HEK293 (cell line): ENCODE data around the gene NOS1.
A peak's percentile ranks its signal among the peaks of the same experiment; 100 is the strongest.
"Not testable (repeated sequence)": the region's sequence is repeated elsewhere in the genome, so short reads cannot be mapped to it uniquely, and the experiment has no call there.

Source experiments
- CTCF ChIA-PET: fragments of 350-600 bp; formaldehyde crosslinking; extraction: SDS; loops from one replicate; lab custom pipeline; 2021; ENCODE audit warnings: antibody characterized with exemption; lab: Yijun Ruan, JAX
- POLR2A ChIA-PET: fragments of 300-600 bp; formaldehyde crosslinking; extraction: SDS; loops from one replicate; lab custom pipeline; 2020; ENCODE audit warnings: antibody characterized with exemption, inconsistent platforms; lab: Yijun Ruan, JAX
- H3K27ac ChIP-seq: fragments of 200-500 bp; sonication (Bioruptor generic); 2 replicates; pipeline ENCODE4 v1.5.1; 2014; ENCODE audit warnings: low read depth, low read length, control low read depth, inconsistent platforms; ENCODE audit errors: extremely low read depth
- H3K36me3 ChIP-seq, 2 experiments: fragments of 200-500 bp in 1 of 2; sonication (Bioruptor generic) in 1 of 2; 1 replicate in 1 of 2; 2 replicates in 1 of 2; pipeline ENCODE4 v1.5.1; 2014 to 2017; ENCODE audit warnings: inconsistent platforms in 2 of 2, low read length in 2 of 2; ENCODE audit not compliant: control insufficient read depth in 2 of 2, insufficient read depth in 1 of 2
- H3K4me1 ChIP-seq: fragments of 200-500 bp; sonication (Bioruptor generic); 2 replicates; pipeline ENCODE4 v1.5.1; 2014; ENCODE audit warnings: mild to moderate bottlenecking, low read length, inconsistent platforms; ENCODE audit not compliant: control insufficient read depth, insufficient read depth
- H3K4me3 ChIP-seq: 2 replicates; pipeline ENCODE4 v1.5.1; 2011; ENCODE audit warnings: low read depth, mild to moderate bottlenecking, control low read depth, low read length, moderate library complexity
- H3K9me3 ChIP-seq: fragments of 200-500 bp; sonication (Bioruptor generic); 2 replicates; pipeline ENCODE4 v1.5.1; 2014; ENCODE audit warnings: low read depth, low read length, inconsistent platforms; ENCODE audit not compliant: control insufficient read depth, insufficient read depth
- KLF10 ChIP-seq: fragments of 450-650 bp; IDR thresholded peaks from 2 replicates; pipeline ENCODE4 v1.5.1; 2018; ENCODE audit warnings: missing biosample characterization, mild to moderate bottlenecking, missing genetic modification characterization
- KLF7 ChIP-seq: fragments of 450-650 bp; formaldehyde crosslinking; IDR thresholded peaks from 2 replicates; pipeline ENCODE4 v1.5.1; 2016; ENCODE audit warnings: missing biosample characterization, missing genetic modification characterization, borderline replicate concordance
- RBAK ChIP-seq: fragments of 450-650 bp; formaldehyde crosslinking; IDR thresholded peaks from 2 replicates; pipeline ENCODE4 v1.5.1; 2016; ENCODE audit warnings: missing biosample characterization, missing genetic modification characterization
- SP3 ChIP-seq: fragments of 450-650 bp; formaldehyde crosslinking; IDR thresholded peaks from 2 replicates; pipeline ENCODE4 v1.5.1; 2016; ENCODE audit warnings: missing biosample characterization, missing genetic modification characterization
- WT1 ChIP-seq: fragments of 450-650 bp; formaldehyde crosslinking; IDR thresholded peaks from 2 replicates; pipeline ENCODE4 v1.5.1; 2016; ENCODE audit warnings: missing biosample characterization, missing genetic modification characterization
- ZFHX2 ChIP-seq: fragments of 450-650 bp; formaldehyde crosslinking; conservative IDR thresholded peaks from 2 replicates; pipeline ENCODE4 v1.5.1; 2016; ENCODE audit warnings: missing biosample characterization, missing genetic modification characterization
- ZFP37 ChIP-seq: fragments of 450-650 bp; formaldehyde crosslinking; IDR thresholded peaks from 2 replicates; pipeline ENCODE4 v1.5.1; 2016; ENCODE audit warnings: missing biosample characterization, missing genetic modification characterization
- ZNF140 ChIP-seq: fragments of 450-650 bp; formaldehyde crosslinking; IDR thresholded peaks from 2 replicates; pipeline ENCODE4 v1.5.1; 2016; ENCODE audit warnings: missing biosample characterization, missing genetic modification characterization
- ZNF169 ChIP-seq: fragments of 450-650 bp; formaldehyde crosslinking; IDR thresholded peaks from 2 replicates; pipeline ENCODE4 v1.5.1; 2016; ENCODE audit warnings: missing biosample characterization, missing genetic modification characterization
- ZNF239 ChIP-seq: fragments of 450-650 bp; formaldehyde crosslinking; IDR thresholded peaks from 2 replicates; pipeline ENCODE4 v1.5.1; 2016; ENCODE audit warnings: missing biosample characterization, missing genetic modification characterization
- ZNF354C ChIP-seq: fragments of 450-650 bp; formaldehyde crosslinking; IDR thresholded peaks from 2 replicates; pipeline ENCODE4 v1.5.1; 2016; ENCODE audit warnings: missing biosample characterization, missing genetic modification characterization, low read depth, borderline replicate concordance
- ZNF394 ChIP-seq: fragments of 450-650 bp; formaldehyde crosslinking; IDR thresholded peaks from 2 replicates; pipeline ENCODE4 v1.5.1; 2016; ENCODE audit warnings: missing biosample characterization, missing genetic modification characterization, mild to moderate bottlenecking, moderate library complexity, borderline replicate concordance
- ZNF426 ChIP-seq: fragments of 450-650 bp; formaldehyde crosslinking; IDR thresholded peaks from 2 replicates; pipeline ENCODE4 v1.5.1; 2017; ENCODE audit warnings: missing biosample characterization, missing genetic modification characterization, mild to moderate bottlenecking, inconsistent platforms, moderate library complexity
- ZNF433 ChIP-seq: fragments of 450-650 bp; formaldehyde crosslinking; IDR thresholded peaks from 2 replicates; pipeline ENCODE4 v1.5.1; 2016; ENCODE audit warnings: missing biosample characterization, missing genetic modification characterization, low read depth
- ZNF501 ChIP-seq: fragments of 450-650 bp; formaldehyde crosslinking; IDR thresholded peaks from 2 replicates; pipeline ENCODE4 v1.5.1; 2016; ENCODE audit warnings: missing biosample characterization, missing genetic modification characterization
- ZNF544 ChIP-seq: fragments of 450-650 bp; formaldehyde crosslinking; IDR thresholded peaks from 2 replicates; pipeline ENCODE4 v1.5.0; 2017; ENCODE audit warnings: missing biosample characterization, missing genetic modification characterization
- ZNF585B ChIP-seq: fragments of 450-650 bp; formaldehyde crosslinking; IDR thresholded peaks from 2 replicates; pipeline ENCODE4 v1.5.1; 2016; ENCODE audit warnings: missing biosample characterization, missing genetic modification characterization
- ZNF629 ChIP-seq: fragments of 450-650 bp; formaldehyde crosslinking; IDR thresholded peaks from 2 replicates; pipeline ENCODE4 v1.5.1; 2017; ENCODE audit warnings: missing biosample characterization, missing genetic modification characterization
- ZNF664 ChIP-seq: fragments of 450-650 bp; formaldehyde crosslinking; IDR thresholded peaks from 2 replicates; pipeline ENCODE4 v1.5.1; 2016; ENCODE audit warnings: missing biosample characterization, missing genetic modification characterization
- ZSCAN16 ChIP-seq: fragments of 450-650 bp; formaldehyde crosslinking; IDR thresholded peaks from 2 replicates; pipeline ENCODE4 v1.5.1; 2016; ENCODE audit warnings: missing biosample characterization, missing genetic modification characterization
- TF ChIP-seq, protein P1 (sequence below): fragments of 450-650 bp; formaldehyde crosslinking; IDR thresholded peaks from 2 replicates; pipeline ENCODE4 v1.5.1; 2016; ENCODE audit warnings: missing biosample characterization, missing genetic modification characterization
- TF ChIP-seq, protein P2 (sequence below): fragments of 450-650 bp; formaldehyde crosslinking; conservative IDR thresholded peaks from 2 replicates; pipeline ENCODE4 v1.5.1; 2016; ENCODE audit warnings: low read depth, missing biosample characterization, missing genetic modification characterization

The NOS1 gene

DNA sequence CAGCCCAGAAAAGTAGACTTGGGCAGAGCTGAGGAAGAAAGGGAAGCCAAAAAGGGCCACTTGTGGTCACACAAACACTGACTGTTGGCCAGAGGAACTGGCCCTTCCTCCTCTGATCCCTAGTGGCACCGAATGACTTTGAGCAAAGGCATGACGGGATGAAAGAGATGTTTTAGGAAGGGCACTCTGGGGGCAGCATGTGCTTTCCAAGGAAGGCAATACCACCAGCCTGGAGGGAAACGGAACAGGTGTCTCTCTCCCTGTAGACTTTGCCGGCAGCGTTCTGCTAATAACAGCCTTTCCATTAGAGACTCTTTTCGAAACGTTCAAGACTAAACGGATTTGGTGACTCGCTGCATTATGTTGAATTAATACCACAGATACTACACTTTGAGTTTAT, 158.9 kb downstream of the NOS1 start:
- Histone ChIP-seq H3K4me1 (no peaks in the 10 kb centered on the region), H3K4me3 (no peak overlapping the region), H3K9me3 (no peaks in the 10 kb centered on the region), H3K36me3 (no peaks in the 10 kb centered on the region), H3K27ac (no peak overlapping the region)
- TF ChIP-seq ZNF140 (tag by site-specific recombination) (no peak), ZNF585B (tag by site-specific recombination) (no peak), ZNF239 (no peak), ZNF169 (no peak), WT1 (tag by site-specific recombination) (no peak), ZNF544 (no peak)
- POLR2A ChIA-PET: no interaction called here
- CTCF ChIA-PET: no interaction called here

DNA sequence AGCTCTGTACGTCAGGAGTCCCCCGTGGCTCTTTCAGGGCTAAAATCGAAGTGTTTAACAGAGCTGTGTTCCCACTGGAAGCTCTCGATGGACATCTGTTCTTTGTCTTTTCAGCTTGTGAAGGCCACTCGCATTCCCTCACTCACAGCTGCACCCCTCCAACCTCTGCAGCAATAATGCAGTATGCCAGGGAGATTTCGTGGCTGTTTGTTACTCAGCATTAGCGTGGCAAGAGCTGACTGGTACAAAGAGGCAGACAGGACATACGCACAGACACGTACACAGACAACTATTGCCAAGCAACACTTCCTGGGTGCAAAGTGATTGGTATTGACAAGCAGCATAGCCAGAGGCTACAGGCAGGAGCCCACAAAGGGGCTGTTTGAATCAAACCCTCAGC, 159.4 kb downstream of the NOS1 start:
- Histone ChIP-seq H3K4me3 (no peak overlapping the region), H3K36me3 (no peaks in the 10 kb centered on the region), H3K4me1 (no peaks in the 10 kb centered on the region), H3K27ac (no peak overlapping the region)
- ChIA-PET POLR2A (no interaction called here), CTCF (no interaction called here)
- peak; percentile 65; the same call in 1 of the 2 replicates for TF ChIP-seq RBAK (tag by site-specific recombination)
- TF ChIP-seq KLF10 (tag by site-specific recombination): no peak
- TF ChIP-seq ZSCAN16 (tag by site-specific recombination): no peak
- TF ChIP-seq, all 188 proteins: peak for 1
- no peaks in the 10 kb centered on the region for H3K9me3 ChIP-seq

DNA sequence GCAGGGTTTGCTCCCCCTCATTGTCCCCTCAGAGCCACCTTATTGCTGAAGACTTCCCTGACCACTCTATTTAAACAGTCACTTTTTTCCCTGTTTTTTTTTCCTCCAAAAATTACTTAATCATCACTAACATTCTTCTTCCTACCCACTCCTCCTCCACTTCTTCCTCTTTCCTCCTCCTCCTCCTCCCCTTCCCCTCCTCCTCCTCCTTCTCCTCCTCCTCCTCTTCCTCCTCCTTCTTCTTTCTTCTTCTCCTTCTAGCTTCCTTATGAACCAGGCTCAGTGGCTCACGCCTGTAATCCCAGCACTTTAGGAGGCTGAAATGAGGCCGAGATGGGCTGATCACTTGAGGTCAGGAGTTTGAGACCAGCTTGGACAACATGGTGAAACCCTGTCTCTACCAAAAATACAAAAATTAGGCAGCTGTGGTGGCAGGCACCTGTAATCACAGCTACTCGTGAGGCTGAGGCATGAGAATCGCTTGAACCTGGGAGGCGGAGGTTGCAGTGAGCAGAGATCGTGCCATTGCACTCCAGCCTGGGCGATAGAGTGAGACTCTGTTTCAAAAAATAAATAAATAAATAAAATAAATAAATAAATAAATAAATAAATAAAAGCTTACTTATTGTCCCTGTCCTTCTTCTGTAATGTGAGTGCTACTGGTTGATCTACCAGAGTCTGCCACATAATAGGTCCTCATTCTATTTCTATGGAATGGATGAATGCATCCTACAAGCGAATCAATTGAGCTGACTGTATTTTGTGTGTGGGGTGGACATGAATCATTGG, 161.3 kb downstream of the NOS1 start:
- not testable (repeated sequence) for H3K4me3 ChIP-seq, H3K27ac ChIP-seq, H3K4me1 ChIP-seq, H3K9me3 ChIP-seq, H3K36me3 ChIP-seq
- POLR2A ChIA-PET: interaction anchor here (0.5 to 0.6 kb wide), 2 partner anchors 29 to 912 kb away, joined by 3 to 6 read pairs; no protein-coding TSS in a partner anchor
- CTCF ChIA-PET: interaction anchor here (1.1 to 1.6 kb wide), 2 partner anchors 13 to 39 kb away, joined by 5 to 10 read pairs; no protein-coding TSS in a partner anchor
- TF ChIP-seq ZFHX2 (tag by site-specific recombination) (peak; percentile 81), ZFP37 (tag by site-specific recombination) (peak; percentile 55; the same call in 1 of the 2 replicates), ZNF629 (tag by site-specific recombination) (peak; percentile 65), ZNF394 (tag by site-specific recombination) (peak; percentile 95), ZNF433 (tag by site-specific recombination) (peak; percentile 93), ZNF664 (peak; percentile 67; the same call in 1 of the 2 replicates), ZNF426 (tag by site-specific recombination) (peak; percentile 93), ZNF354C (0 out of 2 replicates have a peak, but pooled peaks have one; percentile 52), ZNF501 (peak; percentile 67; the same call in 1 of the 2 replicates), SP3 (peak; percentile 19; the same call in 1 of the 2 replicates), RBAK (tag by site-specific recombination) (peak; percentile 60; the same call in 1 of the 2 replicates), KLF7 (tag by site-specific recombination) (peak; percentile 35; the same call in 1 of the 2 replicates)
- TF ChIP-seq, protein P1, sequence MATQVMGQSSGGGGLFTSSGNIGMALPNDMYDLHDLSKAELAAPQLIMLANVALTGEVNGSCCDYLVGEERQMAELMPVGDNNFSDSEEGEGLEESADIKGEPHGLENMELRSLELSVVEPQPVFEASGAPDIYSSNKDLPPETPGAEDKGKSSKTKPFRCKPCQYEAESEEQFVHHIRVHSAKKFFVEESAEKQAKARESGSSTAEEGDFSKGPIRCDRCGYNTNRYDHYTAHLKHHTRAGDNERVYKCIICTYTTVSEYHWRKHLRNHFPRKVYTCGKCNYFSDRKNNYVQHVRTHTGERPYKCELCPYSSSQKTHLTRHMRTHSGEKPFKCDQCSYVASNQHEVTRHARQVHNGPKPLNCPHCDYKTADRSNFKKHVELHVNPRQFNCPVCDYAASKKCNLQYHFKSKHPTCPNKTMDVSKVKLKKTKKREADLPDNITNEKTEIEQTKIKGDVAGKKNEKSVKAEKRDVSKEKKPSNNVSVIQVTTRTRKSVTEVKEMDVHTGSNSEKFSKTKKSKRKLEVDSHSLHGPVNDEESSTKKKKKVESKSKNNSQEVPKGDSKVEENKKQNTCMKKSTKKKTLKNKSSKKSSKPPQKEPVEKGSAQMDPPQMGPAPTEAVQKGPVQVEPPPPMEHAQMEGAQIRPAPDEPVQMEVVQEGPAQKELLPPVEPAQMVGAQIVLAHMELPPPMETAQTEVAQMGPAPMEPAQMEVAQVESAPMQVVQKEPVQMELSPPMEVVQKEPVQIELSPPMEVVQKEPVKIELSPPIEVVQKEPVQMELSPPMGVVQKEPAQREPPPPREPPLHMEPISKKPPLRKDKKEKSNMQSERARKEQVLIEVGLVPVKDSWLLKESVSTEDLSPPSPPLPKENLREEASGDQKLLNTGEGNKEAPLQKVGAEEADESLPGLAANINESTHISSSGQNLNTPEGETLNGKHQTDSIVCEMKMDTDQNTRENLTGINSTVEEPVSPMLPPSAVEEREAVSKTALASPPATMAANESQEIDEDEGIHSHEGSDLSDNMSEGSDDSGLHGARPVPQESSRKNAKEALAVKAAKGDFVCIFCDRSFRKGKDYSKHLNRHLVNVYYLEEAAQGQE (tag by site-specific recombination): peak; percentile 65
- TF ChIP-seq, protein P2, sequence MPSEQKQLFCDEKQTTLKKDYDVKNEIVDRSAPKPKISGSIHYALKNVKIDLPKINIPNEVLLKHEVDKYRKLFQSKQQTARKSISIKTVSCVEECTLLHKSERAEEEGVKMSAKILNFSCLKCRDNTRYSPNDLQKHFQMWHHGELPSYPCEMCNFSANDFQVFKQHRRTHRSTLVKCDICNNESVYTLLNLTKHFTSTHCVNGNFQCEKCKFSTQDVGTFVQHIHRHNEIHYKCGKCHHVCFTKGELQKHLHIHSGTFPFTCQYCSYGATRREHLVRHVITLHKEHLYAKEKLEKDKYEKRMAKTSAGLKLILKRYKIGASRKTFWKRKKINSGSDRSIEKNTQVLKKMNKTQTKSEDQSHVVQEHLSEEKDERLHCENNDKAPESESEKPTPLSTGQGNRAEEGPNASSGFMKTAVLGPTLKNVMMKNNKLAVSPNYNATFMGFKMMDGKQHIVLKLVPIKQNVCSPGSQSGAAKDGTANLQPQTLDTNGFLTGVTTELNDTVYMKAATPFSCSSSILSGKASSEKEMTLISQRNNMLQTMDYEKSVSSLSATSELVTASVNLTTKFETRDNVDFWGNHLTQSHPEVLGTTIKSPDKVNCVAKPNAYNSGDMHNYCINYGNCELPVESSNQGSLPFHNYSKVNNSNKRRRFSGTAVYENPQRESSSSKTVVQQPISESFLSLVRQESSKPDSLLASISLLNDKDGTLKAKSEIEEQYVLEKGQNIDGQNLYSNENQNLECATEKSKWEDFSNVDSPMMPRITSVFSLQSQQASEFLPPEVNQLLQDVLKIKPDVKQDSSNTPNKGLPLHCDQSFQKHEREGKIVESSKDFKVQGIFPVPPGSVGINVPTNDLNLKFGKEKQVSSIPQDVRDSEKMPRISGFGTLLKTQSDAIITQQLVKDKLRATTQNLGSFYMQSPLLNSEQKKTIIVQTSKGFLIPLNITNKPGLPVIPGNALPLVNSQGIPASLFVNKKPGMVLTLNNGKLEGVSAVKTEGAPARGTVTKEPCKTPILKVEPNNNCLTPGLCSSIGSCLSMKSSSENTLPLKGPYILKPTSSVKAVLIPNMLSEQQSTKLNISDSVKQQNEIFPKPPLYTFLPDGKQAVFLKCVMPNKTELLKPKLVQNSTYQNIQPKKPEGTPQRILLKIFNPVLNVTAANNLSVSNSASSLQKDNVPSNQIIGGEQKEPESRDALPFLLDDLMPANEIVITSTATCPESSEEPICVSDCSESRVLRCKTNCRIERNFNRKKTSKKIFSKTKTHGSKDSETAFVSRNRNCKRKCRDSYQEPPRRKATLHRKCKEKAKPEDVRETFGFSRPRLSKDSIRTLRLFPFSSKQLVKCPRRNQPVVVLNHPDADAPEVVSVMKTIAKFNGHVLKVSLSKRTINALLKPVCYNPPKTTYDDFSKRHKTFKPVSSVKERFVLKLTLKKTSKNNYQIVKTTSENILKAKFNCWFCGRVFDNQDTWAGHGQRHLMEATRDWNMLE: peak; percentile 92
